GM12878 (cell line): ENCODE data around the gene GTF3C1. TPM values are rescaled to one million over a fixed set of nuclear protein-coding genes. Genes with fewer than 3 reads are reported as not detected.

ENCODE experiments used
- ATAC-seq: fragments of 200-7000 bp; cut with Tn5 transposase; 3 replicates; pipeline ENCODE4 v1.9.1; 2020; ENCODE audit warnings: mild to moderate bottlenecking, moderate library complexity
- BruUV-seq: library from RNA; stranded (reverse); fragments of 400-500 nt; replicated peaks from 2 replicates; lab custom pipeline; 2021; lab: Mats Ljungman, UMichigan
- CTCF ChIA-PET: fragments of 300-600 bp; sonication (Branson Sonifier 250); formaldehyde crosslinking; extraction: SDS; loops from one replicate; lab custom pipeline; 2021; ENCODE audit warnings: inconsistent platforms; lab: Yijun Ruan, JAX
- POLR2A ChIA-PET: fragments of 350-600 bp; formaldehyde crosslinking; extraction: SDS; loops from one replicate; lab custom pipeline; 2021; ENCODE audit warnings: inconsistent platforms; lab: Charles Lee
- RAD21 ChIA-PET: fragments of 300-600 bp; sonication (Branson Sonifier 250); formaldehyde crosslinking; loops from one replicate; lab custom pipeline; 2023; ENCODE audit warnings: antibody characterized with exemption; ENCODE audit not compliant: unreplicated experiment; lab: Charles Lee
- SMC1A ChIA-PET: fragments of 300-600 bp; sonication (Branson Sonifier 250); formaldehyde crosslinking; loops from one replicate; lab custom pipeline; 2023; ENCODE audit not compliant: unreplicated experiment, uncharacterized antibody; lab: Charles Lee
- DNase-seq: peaks from one replicate; pipeline ENCODE4 v3.0.0-alpha.2; 2011; ENCODE audit warnings: low read depth, low spot score
- FAIRE-seq: peaks from 3 replicates; lab custom pipeline; 2011; peaks lifted over from hg19 to GRCh38; lab: Jason Lieb, UNC
- H2AFZ ChIP-seq: 2 replicates; pipeline ENCODE4 v1.6.0; 2011; ENCODE audit warnings: low read depth, low read length, control low read depth; ENCODE audit not compliant: control insufficient read depth
- H3K27ac ChIP-seq: 2 replicates; pipeline ENCODE4 v1.5.1; 2011; ENCODE audit warnings: control low read depth; ENCODE audit not compliant: control insufficient read depth, insufficient read depth
- H3K27me3 ChIP-seq, 2 experiments: replicated peaks in 1 of 2; 2 replicates each; pipeline versions ENCODE4 v1.6.0 to v1.6.1; 2011; ENCODE audit warnings: low read length in 1 of 2; ENCODE audit not compliant: control insufficient read depth in 2 of 2, insufficient read depth in 2 of 2
- H3K36me3 ChIP-seq, 2 experiments: 2 replicates each; pipeline ENCODE4 v1.5.1; 2011; ENCODE audit warnings: low read length in 1 of 2; ENCODE audit not compliant: control insufficient read depth in 2 of 2, insufficient read depth in 2 of 2
- H3K4me1 ChIP-seq: 2 replicates; pipeline ENCODE4 v1.6.1; 2011; ENCODE audit warnings: mild to moderate bottlenecking, low read length, moderate library complexity, mixed read lengths; ENCODE audit not compliant: control insufficient read depth, insufficient read depth
- H3K4me2 ChIP-seq: 2 replicates; pipeline ENCODE4 v1.6.0; 2011; ENCODE audit warnings: control low read depth; ENCODE audit not compliant: control insufficient read depth, insufficient read depth
- H3K4me3 ChIP-seq: fragments of 200-600 bp; sonication (generic); 2 replicates; pipeline ENCODE4 v1.5.1; 2016
- H3K79me2 ChIP-seq: 2 replicates; pipeline ENCODE4 v1.6.0; 2011; ENCODE audit warnings: low read length; ENCODE audit not compliant: control insufficient read depth, insufficient read depth
- H3K9ac ChIP-seq: 2 replicates; pipeline ENCODE4 v1.8.0; 2011; ENCODE audit warnings: low read length, control low read depth, mixed read lengths; ENCODE audit not compliant: control insufficient read depth, insufficient read depth
- H3K9me3 ChIP-seq: replicated peaks from 3 replicates; pipeline ENCODE4 v1.5.1; 2011; ENCODE audit warnings: mild to moderate bottlenecking, low read length; ENCODE audit not compliant: control insufficient read depth, insufficient read depth
- H4K20me1 ChIP-seq: 2 replicates; pipeline ENCODE4 v1.6.0; 2011; ENCODE audit not compliant: control insufficient read depth, insufficient read depth
- BCL3 ChIP-seq: IDR thresholded peaks from 2 replicates; pipeline ENCODE4 v1.6.1; 2011; ENCODE audit warnings: borderline replicate concordance, low read depth, mild to moderate bottlenecking, moderate library complexity, low read length; ENCODE audit not compliant: insufficient read depth, poor library complexity, severe bottlenecking
- E2F8 ChIP-seq: fragments of 450-650 bp; IDR thresholded peaks from 2 replicates; pipeline ENCODE4 v1.6.1; 2018; ENCODE audit warnings: mild to moderate bottlenecking, low read depth, moderate library complexity; ENCODE audit not compliant: partially characterized antibody
- EED ChIP-seq: sonication (generic); IDR thresholded peaks from 2 replicates; pipeline ENCODE4 v1.6.1; 2016; ENCODE audit warnings: antibody characterized with exemption, low read depth
- LARP7 ChIP-seq: fragments of 450-650 bp; IDR thresholded peaks from 2 replicates; pipeline ENCODE4 v1.6.1; 2017; ENCODE audit warnings: mild to moderate bottlenecking
- MLLT1 ChIP-seq: fragments of 450-650 bp; IDR thresholded peaks from 2 replicates; pipeline ENCODE4 v1.6.1; 2016; ENCODE audit warnings: mild to moderate bottlenecking
- MYC ChIP-seq: IDR thresholded peaks from 2 replicates; pipeline ENCODE4 v1.6.1; 2011; ENCODE audit warnings: mild to moderate bottlenecking, low read length, moderate library complexity, inconsistent platforms; ENCODE audit not compliant: insufficient read depth, insufficient replicate concordance, insufficient read length, severe bottlenecking
- NFYA ChIP-seq: IDR thresholded peaks from 2 replicates; pipeline ENCODE4 v1.6.1; 2011; ENCODE audit warnings: low read depth, mild to moderate bottlenecking, low read length, improper control_type of control experiment, borderline replicate concordance
- PML ChIP-seq: IDR thresholded peaks from 2 replicates; pipeline ENCODE4 v1.6.1; 2012; ENCODE audit warnings: low read length, inconsistent platforms
- RAD51 ChIP-seq: fragments of 450-650 bp; IDR thresholded peaks from 2 replicates; pipeline ENCODE4 v1.6.1; 2016; ENCODE audit warnings: moderate library complexity, mild to moderate bottlenecking, inconsistent platforms
- SMAD5 ChIP-seq: IDR thresholded peaks from 2 replicates; pipeline ENCODE4 v1.6.1; 2016; ENCODE audit warnings: antibody characterized with exemption, low read depth
- SREBF2 ChIP-seq: IDR thresholded peaks from 2 replicates; pipeline ENCODE4 v1.6.1; 2012; ENCODE audit warnings: mild to moderate bottlenecking, low read length
- STAT1 ChIP-seq: fragments of 450-650 bp; conservative IDR thresholded peaks from 2 replicates; pipeline ENCODE4 v1.6.1; 2014; ENCODE audit warnings: antibody characterized with exemption, mild to moderate bottlenecking
- TARDBP ChIP-seq: IDR thresholded peaks from 2 replicates; pipeline ENCODE4 v1.6.1; 2016; ENCODE audit warnings: borderline replicate concordance
- ZBTB11 ChIP-seq: fragments of 450-650 bp; formaldehyde crosslinking; IDR thresholded peaks from 2 replicates; pipeline ENCODE4 v1.5.0; 2022; ENCODE audit warnings: mild to moderate bottlenecking, missing genetic modification characterization
- ZNF24 ChIP-seq: fragments of 450-650 bp; IDR thresholded peaks from 2 replicates; pipeline ENCODE4 v1.6.1; 2017; ENCODE audit warnings: antibody characterized with exemption, mild to moderate bottlenecking
- WGBS: methylation state at CpG from one replicate; pipeline ENCODE4 v1.1.6; 2016; ENCODE audit warnings: low lambda C conversion rate; ENCODE audit not compliant: insufficient replicate concordance, insufficient coverage; ENCODE audit errors: missing lambda C conversion rate; 5-methylcytosine and 5-hydroxymethylcytosine counted together
- in situ Hi-C: fragments of 300-500 bp; cut with MboI; formaldehyde crosslinking; loops from 9 replicates; pipeline ENCODE4 v1.14.3; 2018; ENCODE audit warnings: mixed read lengths
- intact Hi-C: fragments of 100-400 bp; cut with micrococcal nuclease; formaldehyde crosslinking; loops from one replicate; pipeline ENCODE4 v1.14.2; 2022; ENCODE audit not compliant: unreplicated experiment
- polyA plus RNA-seq, 11 experiments: library from polyadenylated mRNA; depleted of rRNA in 4 of 11; unstranded in 6 of 11; stranded (reverse) in 5 of 11; fragments of >200 nt; fragmentation: Nextera tagmentation in 4 of 11; fragmentation: Illumina TruSeq in 1 of 11; extraction: Ambion mirVana in 4 of 11; extraction: Trizol in 1 of 11; gene quantifications; 1 replicate in 1 of 11; 2 replicates in 10 of 11; pipeline versions ENCODE4 v1.2.1 to v1.2.3, GENCODE V29; 2011 to 2016; ENCODE audit warnings: inconsistent platforms in 2 of 11, missing spikeins in 2 of 11, low read depth in 1 of 11
- total RNA-seq, 4 experiments: library from RNA; depleted of rRNA in 3 of 4; stranded (reverse); fragments of >200 nt in 3 of 4; fragmentation: Illumina TruSeq in 1 of 4; extraction: Trizol in 1 of 4; gene quantifications; 2 replicates each; pipeline versions ENCODE4 v1.2.1 to v1.2.3, GENCODE V29; 2013 to 2021

GTF3C1 gene
- total and polyA plus RNA-seq, 10 of the 15 experiments (the other 5 are each of a cell fraction or from before 2014, with no cell fraction given), result 0.98 to 60.9 (median 34.3) TPM

- H3K9ac ChIP-seq, result no peak overlapping the region
- no TSS peak for BruUV-seq
- in situ Hi-C loops, result no loop called here
- H3K4me3 ChIP-seq, result no peak overlapping the region
- H3K4me1 ChIP-seq, result no peaks in the 10 kb centered on the region
- H4K20me1 ChIP-seq, result no peaks in the 10 kb centered on the region; the same call in 1 of the 2 replicates
- H3K9me3 ChIP-seq, result no peaks in the 10 kb centered on the region
- CTCF ChIA-PET, result interaction anchor here (1.0 kb wide), 1 partner anchor 173 kb away, joined by 3 read pairs; no protein-coding TSS in a partner anchor
- H3K27ac ChIP-seq, result no peak overlapping the region
- no peaks in the 10 kb centered on the region for H3K27me3 ChIP-seq
- RAD21 ChIA-PET, result no interaction called here
- H3K36me3 ChIP-seq, result peaks cover 7 to 26% of the 10 kb centered on the region in 2 experiments
- DNase-seq (no peak), ATAC-seq (no peak), FAIRE-seq (no peak)
- POLR2A ChIA-PET, result no interaction called here
- 94% methylated on average over 22 of the region's 22 CpGs for WGBS
- H2AFZ ChIP-seq, result no peak overlapping the region
- H3K79me2 ChIP-seq, result no peaks in the 10 kb centered on the region
- SMC1A ChIA-PET, result interaction anchor here (0.6 to 1.3 kb wide), 2 partner anchors 10 to 98 kb away, joined by 3 read pairs; no protein-coding TSS in a partner anchor
- intact Hi-C loops, result no loop called here
- H3K4me2 ChIP-seq, result no peak overlapping the region
- TF ChIP-seq NFYA, result no peak
- no peak for TF ChIP-seq LARP7
- no peak for TF ChIP-seq SREBF2
- no peak for TF ChIP-seq BCL3
- no peak for TF ChIP-seq MYC
- TF ChIP-seq PML, result no peak
- no peak for TF ChIP-seq ZBTB11
- no peak for TF ChIP-seq MLLT1
- TF ChIP-seq RAD51, result no peak
- no peak for TF ChIP-seq SMAD5
- TF ChIP-seq E2F8, result no peak
- TF ChIP-seq ZNF24, result no peak
- TF ChIP-seq EED, result no peak
- no peak for TF ChIP-seq TARDBP
- TF ChIP-seq STAT1, result no peak
Observed at GRCh38 chr16:27511657-27512448, 37.9 kb downstream of the GTF3C1 start.
